GM19395 (cell line): Measurements from ENCODE around the gene ZNF236.

ENCODE experiments used
- ATAC-seq: cut with Tn5 transposase; IDR thresholded peaks from one replicate; pipeline ENCODE4 v1.9.1; 2021; ENCODE audit warnings: mild to moderate bottlenecking, moderate library complexity; ENCODE audit not compliant: unreplicated experiment

The ZNF236 gene

DNA sequence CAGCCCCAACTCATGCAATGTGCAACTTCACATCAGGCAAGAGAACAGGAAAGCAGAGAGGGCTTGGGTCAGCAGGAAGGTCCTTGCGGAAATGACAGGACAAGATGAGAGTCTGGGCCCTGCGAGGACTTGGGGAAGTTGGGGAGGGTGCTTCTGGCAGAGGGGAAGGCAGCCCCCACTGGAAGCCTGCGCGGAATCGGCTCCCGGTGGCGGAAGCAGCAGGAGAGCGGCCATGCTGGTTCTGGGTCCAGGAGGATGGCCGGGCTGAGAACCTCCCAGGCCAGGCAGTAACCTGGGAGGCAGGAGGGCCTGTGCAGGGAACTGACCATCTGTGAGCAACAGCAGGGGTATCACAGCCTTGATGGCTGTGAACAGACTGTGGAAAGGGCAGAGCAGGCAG is 197.3 kb downstream of the ZNF236 start:
- ATAC-seq, result no peak
